NCI-H2107 treated with DMSO at 0.1 percent for 48 hours (cell line): ENCODE results near the gene HNRNPK.
"Not testable (repeated sequence)": the region's sequence is repeated elsewhere in the genome, so short reads cannot be mapped to it uniquely, and the experiment has no call there.

Experiments used
- DNase-seq: peaks from one replicate; lab custom pipeline; 2025; ENCODE audit not compliant: unreplicated experiment; lab: John Stamatoyannopoulos, UW

HNRNPK gene

GRCh38 chr9:83977196-83977595 lies 2.8 kb downstream of the HNRNPK start:
- DNase-seq = no peak

GRCh38 chr9:83976372-83976771 lies 3.6 kb downstream of the HNRNPK start:
- no peak for DNase-seq

- DNase-seq = no peak
Observed at GRCh38 chr9:83975300-83975699, 4.7 kb downstream of the HNRNPK start.

GRCh38 chr9:83972286-83972685 lies 7.7 kb downstream of the HNRNPK start:
- no peak for DNase-seq

- no peak for DNase-seq
Observed at GRCh38 chr9:83971485-83971884, 8.5 kb downstream of the HNRNPK start.

GRCh38 chr9:83969602-83970001 lies 10.4 kb downstream of the HNRNPK start:
- DNase-seq = no peak

GRCh38 chr9:83967073-83967472 lies 12.9 kb downstream of the HNRNPK start:
- no peak for DNase-seq

GRCh38 chr9:83966209-83966582 lies 13.8 kb downstream of the HNRNPK start:
- DNase-seq = no peak

- DNase-seq = peak; percentile 24
Observed at GRCh38 chr9:83965350-83966208, 14.4 kb downstream of the HNRNPK start.

GRCh38 chr9:83964973-83965349 lies 15.1 kb downstream of the HNRNPK start:
- DNase-seq = no peak

- no peak for DNase-seq
Observed at GRCh38 chr9:83962165-83962564, 17.9 kb downstream of the HNRNPK start.

GRCh38 chr9:83960991-83961390 lies 19.0 kb downstream of the HNRNPK start:
- no peak for DNase-seq

GRCh38 chr9:83959061-83959460 lies 21.0 kb downstream of the HNRNPK start:
- DNase-seq = no peak

- no peak for DNase-seq
Observed at GRCh38 chr9:83957248-83957513, 22.8 kb downstream of the HNRNPK start.

GRCh38 chr9:83956436-83957247 lies 23.4 kb downstream of the HNRNPK start:
- no peak for DNase-seq

GRCh38 chr9:83956086-83956435 lies 24.0 kb downstream of the HNRNPK start:
- DNase-seq = no peak

GRCh38 chr9:83948096-83948495 lies 31.9 kb downstream of the HNRNPK start:
- DNase-seq = not testable (repeated sequence)

GRCh38 chr9:83940590-83941303 lies 39.3 kb downstream of the HNRNPK start:
- no peak for DNase-seq

GRCh38 chr9:83937861-83938455 lies 42.1 kb downstream of the HNRNPK start:
- peak; percentile 62 for DNase-seq

- no peak for DNase-seq
Observed at GRCh38 chr9:83936523-83936922, 43.5 kb downstream of the HNRNPK start.

- peak; percentile 61 for DNase-seq
Observed at GRCh38 chr9:83935276-83935935, 44.6 kb downstream of the HNRNPK start.
